GM18951 (cell line): ENCODE data around the gene PRRG2.

ENCODE experiments used
- POLR2A ChIP-seq: IDR thresholded peaks from 4 replicates; pipeline ENCODE4 v1.6.1; 2011; ENCODE audit warnings: mild to moderate bottlenecking; ENCODE audit not compliant: insufficient read length, insufficient read depth; ENCODE audit errors: extremely low read depth
- in situ Hi-C: fragments of 300-500 bp; cut with MboI; formaldehyde crosslinking; loops from one replicate; pipeline ENCODE4 v1.12.0; 2022; ENCODE audit warnings: low sequenced_read_pairs, mixed read lengths, inconsistent platforms; ENCODE audit not compliant: unreplicated experiment

The PRRG2 gene

DNA sequence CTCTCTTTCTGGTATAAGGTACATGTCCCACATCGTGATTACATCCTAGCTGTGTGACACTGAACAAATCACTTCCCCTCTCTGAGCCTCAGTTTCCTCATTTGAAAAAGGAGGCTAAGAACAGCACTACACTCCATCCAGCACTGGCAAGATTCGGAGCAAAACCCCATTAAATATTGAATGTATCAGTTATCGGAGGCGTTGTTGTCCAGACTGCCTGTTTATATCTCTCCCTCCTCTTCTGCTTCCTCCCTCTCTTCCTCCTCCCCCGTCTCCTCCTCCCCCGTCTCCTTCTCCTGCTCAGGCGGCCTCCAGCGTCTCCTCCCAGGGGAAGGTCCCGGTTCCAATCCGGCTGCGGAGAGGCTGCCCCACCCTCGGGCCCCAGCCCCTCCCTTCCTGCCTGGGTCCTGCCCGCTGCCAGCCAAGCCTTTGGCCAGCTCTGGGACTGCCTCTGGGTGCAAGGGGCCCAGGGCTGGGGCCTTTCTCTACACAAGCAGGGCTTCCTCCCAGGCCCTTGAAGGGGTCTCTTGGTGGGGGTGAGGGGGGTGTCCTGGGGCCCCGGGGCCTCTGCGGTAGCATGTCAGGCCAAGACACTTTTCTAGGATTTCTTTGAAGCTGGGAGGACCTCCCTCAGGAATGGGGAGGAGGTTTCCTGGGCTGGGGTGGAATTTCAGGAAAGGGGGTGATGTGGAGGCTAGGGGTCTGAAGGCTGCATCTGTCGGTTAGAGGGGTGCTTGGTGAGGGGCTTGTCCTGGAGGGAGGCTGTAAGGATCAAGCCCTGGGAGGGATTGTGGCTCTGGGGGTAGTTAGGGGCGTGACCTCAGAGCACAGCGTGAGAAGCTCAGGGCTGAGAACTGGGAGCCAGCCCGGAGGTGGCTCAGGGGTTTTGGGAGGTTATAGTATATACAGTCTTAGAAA lies 57.0 kb downstream of the PRRG2 start:
- in situ Hi-C loops = no loop called here
- TF ChIP-seq POLR2A = no peak

DNA sequence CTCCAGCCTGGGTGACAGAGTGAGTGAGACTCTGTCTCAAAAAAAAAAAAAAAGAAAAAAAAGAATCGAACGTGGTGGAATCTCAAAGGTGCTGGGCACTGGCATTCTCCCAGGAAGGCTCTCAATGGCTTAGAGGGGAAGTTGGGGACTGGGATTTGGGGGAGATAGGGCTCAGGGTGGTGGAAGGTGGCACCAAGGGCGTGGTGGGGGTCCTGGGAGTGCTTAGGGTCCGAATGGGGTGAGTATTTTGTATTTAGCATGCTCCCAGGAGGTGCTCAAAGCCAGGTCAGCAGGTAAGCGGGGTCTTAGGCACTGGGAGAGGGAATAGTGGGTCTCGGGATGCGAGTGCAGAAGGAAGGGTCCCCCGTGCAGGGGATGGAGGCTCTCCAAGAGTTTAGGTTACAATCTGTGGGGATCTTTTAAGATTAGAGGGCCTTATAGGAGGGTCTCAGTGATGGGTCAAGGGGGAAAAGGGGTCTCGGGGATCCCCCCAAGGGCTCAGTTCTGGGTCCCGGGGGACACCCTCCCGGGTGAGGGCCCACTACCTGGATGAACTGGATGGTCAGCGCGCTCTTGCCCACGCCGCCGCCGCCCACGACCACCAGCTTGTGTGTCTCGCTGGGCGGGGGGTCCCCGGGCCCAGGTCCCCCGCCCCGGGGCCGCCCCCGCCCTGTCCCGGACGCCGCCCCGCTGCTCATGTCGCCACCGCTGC lies 58.4 kb downstream of the PRRG2 start:
- TF ChIP-seq POLR2A = no peak

DNA sequence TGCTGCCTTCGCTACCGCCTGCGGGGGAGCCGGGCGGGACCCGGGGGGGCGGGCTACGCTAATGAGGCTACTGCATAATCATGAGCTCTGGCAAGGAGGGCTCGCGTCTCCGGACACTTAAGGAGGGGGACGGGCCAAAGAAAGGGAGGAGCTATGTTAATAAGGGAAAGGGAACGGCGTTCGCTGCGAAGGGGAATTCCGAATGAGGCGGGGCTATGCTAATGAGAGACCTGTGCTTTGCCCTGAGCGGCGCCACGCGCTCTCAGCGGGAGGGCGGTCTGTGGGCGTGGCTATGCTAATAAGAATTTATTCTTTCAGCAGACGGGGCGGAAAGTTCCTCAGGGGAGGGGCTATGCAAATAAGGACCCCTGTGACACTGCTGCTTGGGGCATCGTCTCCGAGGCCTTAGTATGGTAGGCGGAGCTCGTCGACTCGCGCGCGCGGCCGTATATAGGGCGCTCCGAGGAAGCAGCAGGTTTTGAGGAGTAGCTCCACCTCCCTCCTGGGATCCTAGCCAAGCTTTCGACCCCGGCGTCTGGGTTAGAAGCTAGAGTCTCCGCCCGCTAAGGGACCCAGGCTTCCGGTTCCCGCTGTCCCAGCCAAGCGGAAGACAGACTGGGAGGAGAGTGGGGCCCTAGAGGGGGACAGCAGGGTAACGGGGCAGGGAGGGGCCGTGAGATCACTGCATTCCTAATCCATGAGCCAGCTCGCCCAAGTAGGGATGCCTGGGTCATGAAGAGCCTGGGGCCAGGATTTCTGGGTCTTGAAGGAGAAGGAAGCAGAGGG lies 59.2 kb downstream of the PRRG2 start, which contains the start of gene RRAS:
Gene RRAS (minus strand): TSS at position 31 of the 786 bp plus-strand sequence. CDS start 45 bp downstream, outside the sequence.
- TF ChIP-seq POLR2A = peak; percentile 87
- in situ Hi-C loops = no loop called here

More for the DNA sequence above, 58.4 kb downstream of the PRRG2 start:
- in situ Hi-C loops = no loop called here
